IMR-90 (cell line): ENCODE results near the gene PNP. TPM values are rescaled to one million over a fixed set of nuclear protein-coding genes. Genes with fewer than 3 reads are reported as not detected.
A peak's percentile ranks its signal among the peaks of the same experiment; 100 is the strongest.

ENCODE experiments used
- ATAC-seq: fragments of 200-7000 bp; cut with Tn5 transposase; 2 replicates; pipeline ENCODE4 v1.9.1; 2020; ENCODE audit warnings: low read depth, mild to moderate bottlenecking, moderate library complexity
- BruUV-seq: library from RNA; stranded (reverse); fragments of 400-500 nt; replicated peaks from 2 replicates; lab custom pipeline; 2021; lab: Mats Ljungman, UMichigan
- CTCF ChIA-PET: fragments of 300-600 bp; formaldehyde crosslinking; extraction: SDS; loops from one replicate; lab custom pipeline; 2021; ENCODE audit warnings: antibody characterized with exemption; lab: Yijun Ruan, JAX
- POLR2A ChIA-PET: fragments of 300-600 bp; sonication (Branson Sonifier 250); formaldehyde crosslinking; loops from one replicate; lab custom pipeline; 2022; ENCODE audit warnings: antibody characterized with exemption; ENCODE audit not compliant: unreplicated experiment; lab: Charles Lee
- DNase-seq: peaks from one replicate; pipeline ENCODE4 v3.0.0; 2013
- H2AFZ ChIP-seq: replicated peaks from 2 replicates; pipeline ENCODE3; 2013; ENCODE audit warnings: low read length, mild to moderate bottlenecking; ENCODE audit not compliant: poor library complexity
- H2AK5ac ChIP-seq: 2 replicates; pipeline ENCODE4 v1.6.1; 2013; ENCODE audit warnings: low read depth, low read length, inconsistent platforms
- H2AK9ac ChIP-seq: replicated peaks from 2 replicates; pipeline ENCODE3; 2013; ENCODE audit warnings: mild to moderate bottlenecking, low read depth, low read length, moderate library complexity; ENCODE audit not compliant: poor library complexity
- H2BK120ac ChIP-seq: 2 replicates; pipeline ENCODE4 v1.6.1; 2013; ENCODE audit warnings: low read depth, low read length, inconsistent platforms
- H2BK15ac ChIP-seq: 3 replicates; pipeline ENCODE4 v1.6.1; 2013; ENCODE audit warnings: low read depth, low read length, inconsistent platforms
- H2BK20ac ChIP-seq: 2 replicates; pipeline ENCODE4 v1.6.1; 2013; ENCODE audit warnings: low read depth, mild to moderate bottlenecking, inconsistent platforms, low read length, moderate library complexity
- H2BK5ac ChIP-seq: 2 replicates; pipeline ENCODE4 v1.6.1; 2013; ENCODE audit warnings: mild to moderate bottlenecking, low read depth, low read length, inconsistent platforms; ENCODE audit not compliant: poor library complexity, severe bottlenecking
- H3K14ac ChIP-seq: replicated peaks from 2 replicates; pipeline ENCODE4 v1.6.1; 2013; ENCODE audit warnings: low read depth, low read length, inconsistent platforms
- H3K18ac ChIP-seq: 2 replicates; pipeline ENCODE4 v1.6.1; 2013; ENCODE audit warnings: low read depth, low read length, control low read depth
- H3K23ac ChIP-seq: 2 replicates; pipeline ENCODE4 v1.6.1; 2013; ENCODE audit warnings: low read depth, low read length, inconsistent platforms
- H3K27ac ChIP-seq: 2 replicates; pipeline ENCODE4 v1.5.1; 2013; ENCODE audit warnings: mild to moderate bottlenecking, control low read depth, low read length; ENCODE audit not compliant: insufficient read depth
- H3K27me3 ChIP-seq: 2 replicates; pipeline ENCODE4 v1.6.1; 2013; ENCODE audit warnings: low read length; ENCODE audit not compliant: control insufficient read depth, insufficient read depth
- H3K36me3 ChIP-seq: 2 replicates; pipeline ENCODE4 v1.6.1; 2013; ENCODE audit warnings: low read length, mixed read lengths; ENCODE audit not compliant: control insufficient read depth, insufficient read depth
- H3K4ac ChIP-seq: 2 replicates; pipeline ENCODE4 v1.6.1; 2013; ENCODE audit warnings: low read depth, low read length, inconsistent platforms
- H3K4me1 ChIP-seq: 2 replicates; pipeline ENCODE4 v1.6.1; 2013; ENCODE audit warnings: low read length, mixed read lengths; ENCODE audit not compliant: control insufficient read depth, insufficient read depth
- H3K4me2 ChIP-seq: 2 replicates; pipeline ENCODE4 v1.6.1; 2013; ENCODE audit warnings: low read depth, mild to moderate bottlenecking, control low read depth, low read length, moderate library complexity
- H3K4me3 ChIP-seq: 2 replicates; pipeline ENCODE4 v1.5.1; 2013; ENCODE audit warnings: low read depth, mild to moderate bottlenecking, control low read depth, low read length, moderate library complexity; ENCODE audit not compliant: insufficient read depth
- H3K56ac ChIP-seq: 2 replicates; pipeline ENCODE4 v1.6.1; 2013; ENCODE audit warnings: low read length, inconsistent platforms; ENCODE audit not compliant: insufficient read depth; ENCODE audit errors: extremely low read depth
- H3K79me1 ChIP-seq, 2 experiments: 2 replicates each; pipeline ENCODE4 v1.6.1; 2013; ENCODE audit warnings: low read length in 2 of 2, inconsistent platforms in 1 of 2, low read depth in 1 of 2
- H3K9ac ChIP-seq: 2 replicates; pipeline ENCODE4 v1.6.1; 2013; ENCODE audit warnings: low read depth, low read length, control low read depth
- H3K9me1 ChIP-seq: 2 replicates; pipeline ENCODE4 v1.6.1; 2013; ENCODE audit warnings: low read length, inconsistent platforms; ENCODE audit not compliant: insufficient read depth
- H3K9me3 ChIP-seq: 2 replicates; pipeline ENCODE4 v1.6.1; 2013; ENCODE audit warnings: low read length; ENCODE audit not compliant: control insufficient read depth, insufficient read depth
- H4K20me1 ChIP-seq: 2 replicates; pipeline ENCODE4 v1.6.1; 2013; ENCODE audit warnings: low read length, inconsistent platforms; ENCODE audit not compliant: insufficient read depth
- H4K5ac ChIP-seq: 2 replicates; pipeline ENCODE4 v1.6.1; 2013; ENCODE audit warnings: mild to moderate bottlenecking, low read depth, low read length, control low read depth
- H4K8ac ChIP-seq, 2 experiments: 2 replicates each; pipeline ENCODE4 v1.6.1; 2013; ENCODE audit warnings: low read depth in 2 of 2, low read length in 2 of 2, control low read depth in 1 of 2, inconsistent platforms in 1 of 2
- H4K91ac ChIP-seq: 2 replicates; pipeline ENCODE4 v1.6.1; 2013; ENCODE audit warnings: low read depth, low read length, inconsistent platforms; ENCODE audit not compliant: insufficient read depth
- CEBPB ChIP-seq: IDR thresholded peaks from 2 replicates; pipeline ENCODE4 v1.6.1; 2012; ENCODE audit warnings: low read depth, low read length, improper control_type of control experiment
- CHD1 ChIP-seq: IDR thresholded peaks from 2 replicates; pipeline ENCODE4 v1.6.1; 2012; ENCODE audit warnings: low read depth, low read length, improper control_type of control experiment
- CTCF ChIP-seq: conservative IDR thresholded peaks from 2 replicates; pipeline ENCODE4 v1.5.1; 2012; ENCODE audit warnings: mild to moderate bottlenecking, low read depth, low read length, improper control_type of control experiment
- ELK1 ChIP-seq: fragments of 150-350 bp; IDR thresholded peaks from 2 replicates; pipeline ENCODE4 v1.6.1; 2016; ENCODE audit warnings: low read depth, mild to moderate bottlenecking, low read length, moderate library complexity, borderline replicate concordance
- FOS ChIP-seq: fragments of 150-350 bp; IDR thresholded peaks from 2 replicates; pipeline ENCODE4 v1.6.1; 2016; ENCODE audit warnings: low read depth, low read length
- MAFK ChIP-seq: IDR thresholded peaks from 2 replicates; pipeline ENCODE4 v1.6.1; 2012; ENCODE audit warnings: low read depth, low read length, improper control_type of control experiment
- MAZ ChIP-seq: IDR thresholded peaks from 2 replicates; pipeline ENCODE4 v1.6.1; 2012; ENCODE audit warnings: low read depth, mild to moderate bottlenecking, low read length, improper control_type of control experiment, moderate library complexity, borderline replicate concordance
- MXI1 ChIP-seq: IDR thresholded peaks from 2 replicates; pipeline ENCODE4 v1.6.1; 2012; ENCODE audit warnings: low read depth, mild to moderate bottlenecking, low read length, moderate library complexity, borderline replicate concordance
- POLR2A ChIP-seq: IDR thresholded peaks from 2 replicates; pipeline ENCODE4 v1.6.1; 2012; ENCODE audit warnings: mild to moderate bottlenecking, low read depth, low read length
- RCOR1 ChIP-seq: IDR thresholded peaks from 2 replicates; pipeline ENCODE4 v1.6.1; 2012; ENCODE audit warnings: mild to moderate bottlenecking, low read length, improper control_type of control experiment; ENCODE audit not compliant: insufficient replicate concordance
- SMC3 ChIP-seq: fragments of 150-350 bp; IDR thresholded peaks from 2 replicates; pipeline ENCODE4 v1.6.1; 2016; ENCODE audit warnings: low read depth, mild to moderate bottlenecking, antibody characterized with exemption, low read length, moderate library complexity
- USF2 ChIP-seq: fragments of 150-350 bp; IDR thresholded peaks from 2 replicates; pipeline ENCODE4 v1.6.1; 2017; ENCODE audit warnings: mild to moderate bottlenecking, antibody characterized with exemption, low read length, low read depth
- WGBS, 2 experiments: methylation state at CpG; one replicate each; pipeline versions ENCODE4 v1.1.5 to v1.1.7; 2013; ENCODE audit warnings: missing lambda C conversion rate in 2 of 2; ENCODE audit not compliant: insufficient read length in 1 of 2; ENCODE audit errors: extremely low coverage in 2 of 2; 5-methylcytosine and 5-hydroxymethylcytosine counted together
- dilution Hi-C: fragments of 300-500 bp; cut with HindIII; formaldehyde crosslinking; loops from one replicate; pipeline ENCODE4 v1.14.3; 2018; ENCODE audit warnings: low sequenced_read_pairs; ENCODE audit not compliant: unreplicated experiment
- in situ Hi-C: fragments of 300-500 bp; cut with MboI; formaldehyde crosslinking; loops from 3 replicates; pipeline ENCODE4 v1.14.3; 2019; ENCODE audit warnings: low sequenced_read_pairs, inconsistent platforms, mixed read lengths
- intact Hi-C: fragments of 100-400 bp; cut with micrococcal nuclease; formaldehyde crosslinking; loops from 2 replicates; pipeline ENCODE4 v1.10.0; 2022
- polyA plus RNA-seq, 3 experiments: library from polyadenylated mRNA; depleted of rRNA; stranded (reverse); fragments of >200 nt; gene quantifications; 2 replicates each; pipeline ENCODE4 v1.2.3, GENCODE V29; 2012; ENCODE audit warnings: low replicate concordance in 1 of 3
- total RNA-seq: library from RNA; depleted of rRNA; stranded (reverse); fragments of >200 nt; gene quantifications from 2 replicates; pipeline ENCODE4 v1.2.3, GENCODE V29; 2012

The PNP gene
- total and polyA plus RNA-seq, 2 of the 4 experiments (the other 2 are of a cell fraction) = 53.4 to 68.8 TPM

- no peak for TF ChIP-seq MAFK
- TF ChIP-seq FOS = no peak
These were observed 18.2 kb downstream of the PNP start (continued) for GRCh38 chr14:20487396-20487725.

GRCh38 chr14:20489093-20489994 lies 20.1 kb downstream of the PNP start:
- Histone ChIP-seq H3K4me1 (no peaks in the 10 kb centered on the region; the same call in 1 of the 2 replicates), H4K20me1 (no peaks in the 10 kb centered on the region), H2BK120ac (no peak overlapping the region), H3K9me3 (no peaks in the 10 kb centered on the region), H2AK9ac (peak overlapping the region; percentile 48), H3K9me1 (no peaks in the 10 kb centered on the region), H3K18ac (no peak overlapping the region), H3K79me1 (no peaks in the 10 kb centered on the region), H4K91ac (no peak overlapping the region), H3K27me3 (no peaks in the 10 kb centered on the region; the same call in none of the 2 replicates), H3K4ac (no peak overlapping the region), H3K36me3 (no peaks in the 10 kb centered on the region), H2BK20ac (no peak overlapping the region), H2BK5ac (no peak overlapping the region), H4K8ac (no peak overlapping the region), H3K4me2 (no peak overlapping the region), H3K9ac (no peak overlapping the region), H2BK15ac (no peak overlapping the region), H3K56ac (no peak overlapping the region), H3K23ac (no peak overlapping the region), H3K27ac (no peak overlapping the region), H2AK5ac (no peak overlapping the region), H4K5ac (no peak overlapping the region), H3K4me3 (no peak overlapping the region), H3K14ac (no peak overlapping the region; the same call in 1 of the 2 replicates), H2AFZ (peak overlapping the region; percentile 59)
- BruUV-seq = no TSS peak
- peak; percentile 28 for DNase-seq
- dilution Hi-C loops = no loop called here
- in situ Hi-C loops = no loop called here
- 32% methylated on average over 2 of the region's 6 CpGs; no CpG with 5 or more reads in 1 of the 2 experiments for WGBS, 2 experiments
- ChIA-PET CTCF (no interaction called here), POLR2A (no interaction called here)
- ATAC-seq = no peak
- intact Hi-C loops = loop anchor here (10.0 kb wide), 1 partner anchor 1705 kb away; no protein-coding TSS in a partner anchor
- TF ChIP-seq CTCF (no peak), CHD1 (no peak), ELK1 (no peak), CEBPB (no peak), USF2 (no peak), MAZ (no peak), SMC3 (no peak), MXI1 (no peak), RCOR1 (no peak), POLR2A (no peak), MAFK (no peak)
